ENCODE measurements around the gene STK33. TPM values are rescaled to one million over a fixed set of nuclear protein-coding genes. Genes with fewer than 3 reads are reported as not detected.

The STK33 gene
- total RNA-seq, 2 experiments from 2014 or later, result 0.72 to 1.1 TPM

DNA sequence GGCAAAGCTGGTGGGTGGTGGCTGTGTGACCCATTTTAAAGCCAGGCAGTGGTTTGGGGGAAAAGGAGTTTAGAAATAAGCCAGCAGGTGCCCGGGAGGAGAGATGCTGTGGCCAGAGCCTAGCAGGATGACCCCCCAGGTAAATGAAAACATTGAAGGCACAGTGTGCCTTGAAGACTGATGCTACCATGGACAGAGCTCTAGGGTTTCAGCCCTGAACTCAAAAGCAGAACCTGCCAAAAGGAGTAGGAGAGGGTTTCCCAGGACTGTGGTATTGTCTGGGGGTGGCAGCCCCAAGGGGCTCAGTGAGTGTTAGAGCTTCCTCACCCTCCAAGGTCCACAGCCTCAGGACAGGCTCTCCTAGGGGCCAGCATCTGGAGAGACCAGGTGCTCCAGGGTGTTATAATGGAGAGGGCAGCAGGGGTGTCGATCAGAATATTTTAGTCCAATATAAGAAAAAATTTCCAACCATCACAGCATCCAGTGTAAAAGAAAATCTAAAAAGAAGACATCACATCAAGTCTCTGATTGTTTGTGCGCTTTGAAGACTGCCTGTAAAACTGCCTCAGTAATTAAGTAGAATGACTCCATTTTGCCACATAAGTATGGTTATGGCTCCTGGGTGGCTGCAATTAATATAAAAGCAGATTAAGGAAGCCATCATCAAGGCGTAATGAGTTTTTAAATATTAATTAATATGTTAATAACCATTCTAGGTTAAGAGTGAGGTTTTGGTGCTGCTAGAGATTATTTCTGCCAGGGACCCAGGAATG, 241.7 kb downstream of the STK33 start:
- no peak for DNase-seq
- H3K4me3 Mint-ChIP-seq, result no peak overlapping the region
- H3K4me1 Mint-ChIP-seq (ENCODE audit: low read depth), result no peaks in the 10 kb centered on the region
- peaks cover 9% of the 10 kb centered on the region for H3K27me3 Mint-ChIP-seq (ENCODE audit: low read depth)
- H3K36me3 Mint-ChIP-seq (ENCODE audit: low read depth), result no peaks in the 10 kb centered on the region
- intact Hi-C loops (cut with micrococcal nuclease), result no loop called here
- CTCF ChIA-PET, result no interaction called here
- H3K27ac Mint-ChIP-seq, result no peak overlapping the region
- peaks cover 2% of the 10 kb centered on the region for H3K9me3 Mint-ChIP-seq

DNA sequence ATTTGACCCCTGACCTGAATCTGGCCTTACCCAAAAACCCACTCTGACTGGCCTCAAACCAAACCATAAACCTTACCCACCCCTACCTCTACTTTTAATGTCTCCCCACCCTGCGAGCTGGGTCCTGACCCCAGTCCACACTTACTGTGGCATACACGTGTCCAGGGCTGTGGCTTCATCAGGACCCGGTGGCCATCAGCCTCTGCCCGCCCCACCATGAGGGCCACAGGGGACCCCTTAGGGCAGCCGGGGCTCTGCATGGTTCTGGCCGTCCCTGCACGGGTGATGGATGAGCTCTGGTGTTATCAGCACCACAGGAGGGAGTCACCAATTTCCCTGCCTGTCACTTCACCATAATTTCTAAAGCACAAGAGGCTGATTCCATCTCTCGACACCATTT, 242.8 kb downstream of the STK33 start:
- CTCF ChIA-PET, result no interaction called here
- Mint-ChIP-seq H3K36me3 (ENCODE audit: low read depth) (no peaks in the 10 kb centered on the region), H3K4me3 (no peak overlapping the region), H3K4me1 (ENCODE audit: low read depth) (no peaks in the 10 kb centered on the region), H3K27me3 (ENCODE audit: low read depth) (peaks cover 9% of the 10 kb centered on the region), H3K9me3 (peaks cover 2% of the 10 kb centered on the region), H3K27ac (no peak overlapping the region)
- intact Hi-C loops (cut with micrococcal nuclease), result no loop called here
- DNase-seq, result no peak

DNA sequence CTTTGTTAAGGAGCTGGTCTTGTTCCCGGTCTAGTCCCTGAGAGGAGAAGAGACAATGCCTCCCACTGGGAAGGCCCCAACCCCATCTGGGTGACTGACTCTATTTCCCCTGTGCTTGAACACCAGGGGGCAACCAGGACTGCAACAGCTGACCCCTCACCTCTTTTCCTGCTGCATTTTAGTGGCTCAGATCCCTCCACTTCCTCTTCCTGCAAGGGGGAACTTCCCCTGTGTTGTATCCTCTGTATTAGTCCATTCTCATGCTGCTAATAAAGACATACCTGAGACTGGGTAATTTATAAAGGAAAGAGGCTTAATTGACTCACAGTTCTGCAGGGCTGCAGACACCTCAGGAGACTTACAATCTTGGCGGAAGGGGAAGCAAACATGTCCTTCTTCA, 246.1 kb downstream of the STK33 start:
- CTCF ChIA-PET, result no interaction called here
- Mint-ChIP-seq H3K36me3 (ENCODE audit: low read depth) (no peaks in the 10 kb centered on the region), H3K27ac (no peak overlapping the region), H3K4me1 (ENCODE audit: low read depth) (no peaks in the 10 kb centered on the region), H3K4me3 (no peak overlapping the region), H3K27me3 (ENCODE audit: low read depth) (no peaks in the 10 kb centered on the region), H3K9me3 (peaks cover 2% of the 10 kb centered on the region)
- intact Hi-C loops (cut with micrococcal nuclease), result no loop called here
- no peak for DNase-seq

DNA sequence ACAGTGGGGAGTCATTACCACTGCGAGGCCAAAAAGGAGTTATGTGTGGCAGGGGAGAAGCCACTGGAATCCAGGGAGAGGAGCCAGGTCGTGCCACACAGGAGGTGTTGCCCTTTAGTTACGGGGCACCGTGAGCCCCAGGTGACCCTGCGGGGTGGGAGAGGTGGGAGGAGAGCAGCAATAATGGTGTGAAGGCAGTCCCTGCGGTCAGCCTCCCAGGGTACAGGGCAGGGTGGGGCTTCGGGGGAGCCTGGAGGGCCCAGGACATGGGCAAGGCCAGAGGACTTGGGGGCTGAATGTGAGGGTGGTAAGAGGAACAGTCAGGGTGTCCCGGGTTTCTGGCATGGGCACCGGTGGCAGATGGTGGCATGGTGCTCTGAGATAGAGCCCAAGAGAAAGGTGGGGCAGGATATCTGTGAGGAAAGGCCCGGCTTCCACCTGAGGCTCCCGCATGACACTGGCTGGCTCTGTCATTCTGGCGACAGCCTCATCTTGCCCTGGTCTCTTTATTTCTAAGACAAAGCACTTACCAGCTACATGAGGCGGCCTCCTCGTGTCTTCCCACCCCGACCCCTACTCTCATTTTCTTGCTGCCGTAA, 247.8 kb downstream of the STK33 start:
- intact Hi-C loops (cut with micrococcal nuclease), result no loop called here

DNA sequence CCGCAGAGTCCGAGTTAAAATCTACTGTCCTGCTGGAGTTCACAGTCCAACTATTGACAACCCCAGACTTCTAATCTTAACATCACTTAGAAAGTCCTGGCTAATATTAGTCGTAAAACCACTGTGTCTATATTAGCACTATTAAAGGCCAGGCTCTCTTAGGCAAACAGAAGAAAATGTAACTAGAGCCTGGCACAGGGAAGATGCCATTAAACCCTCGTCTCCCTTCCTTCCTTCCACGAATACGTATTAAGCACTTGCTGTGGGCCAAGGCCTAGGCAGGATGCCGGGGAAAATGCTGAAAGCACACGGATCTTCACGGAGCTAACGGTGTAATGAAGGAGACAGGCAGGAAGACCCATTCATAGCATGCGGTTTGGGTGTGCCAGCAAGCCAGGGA, 248.8 kb downstream of the STK33 start:
- no peak overlapping the region for H3K27ac Mint-ChIP-seq
- no peaks in the 10 kb centered on the region for H3K27me3 Mint-ChIP-seq (ENCODE audit: low read depth)
- no peak for DNase-seq
- intact Hi-C loops (cut with micrococcal nuclease), result no loop called here
- peaks cover 2% of the 10 kb centered on the region for H3K9me3 Mint-ChIP-seq
- no peaks in the 10 kb centered on the region for H3K4me1 Mint-ChIP-seq (ENCODE audit: low read depth)
- no peak overlapping the region for H3K4me3 Mint-ChIP-seq
- no peaks in the 10 kb centered on the region for H3K36me3 Mint-ChIP-seq (ENCODE audit: low read depth)
- CTCF ChIA-PET, result no interaction called here

More for the DNA sequence above, 247.8 kb downstream of the STK33 start:
- no peak for DNase-seq
- Mint-ChIP-seq H3K27me3 (ENCODE audit: low read depth) (no peaks in the 10 kb centered on the region), H3K4me3 (no peak overlapping the region), H3K27ac (no peak overlapping the region), H3K9me3 (peaks cover 2% of the 10 kb centered on the region), H3K4me1 (ENCODE audit: low read depth) (no peaks in the 10 kb centered on the region), H3K36me3 (ENCODE audit: low read depth) (no peaks in the 10 kb centered on the region)
- CTCF ChIA-PET, result interaction anchor here (0.6 to 1.0 kb wide), 2 partner anchors 70 to 468 kb away, joined by 3 read pairs; no protein-coding TSS in a partner anchor

DNA sequence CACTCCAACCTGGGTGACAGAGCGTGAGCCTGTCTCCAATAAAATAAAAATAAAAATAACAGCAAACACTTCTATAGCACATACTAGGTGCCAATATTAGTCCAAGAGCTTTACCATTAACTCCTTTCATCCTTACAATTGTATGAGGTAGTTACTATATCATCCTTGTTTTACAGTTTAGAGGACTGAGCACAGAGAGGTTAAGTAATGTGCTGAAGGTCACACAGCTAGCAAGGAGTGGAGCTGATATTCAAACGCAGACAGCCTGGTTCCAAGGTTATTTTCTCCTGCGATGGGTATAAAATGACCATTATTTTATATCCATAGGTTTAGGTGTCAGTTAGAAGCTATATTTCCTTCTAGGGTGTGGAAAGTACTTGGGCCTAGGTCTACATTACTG, 249.7 kb downstream of the STK33 start:
- intact Hi-C loops (cut with micrococcal nuclease), result no loop called here
- H3K4me3 Mint-ChIP-seq, result no peak overlapping the region
- no peak for DNase-seq
- peaks cover 2% of the 10 kb centered on the region for H3K9me3 Mint-ChIP-seq
- H3K4me1 Mint-ChIP-seq (ENCODE audit: low read depth), result no peaks in the 10 kb centered on the region
- no peak overlapping the region for H3K27ac Mint-ChIP-seq
- no peaks in the 10 kb centered on the region for H3K27me3 Mint-ChIP-seq (ENCODE audit: low read depth)
- CTCF ChIA-PET, result interaction anchor here (0.6 to 1.0 kb wide), 3 partner anchors 9 to 223 kb away, joined by 3 to 4 read pairs (median 3); no protein-coding TSS in a partner anchor
- no peaks in the 10 kb centered on the region for H3K36me3 Mint-ChIP-seq (ENCODE audit: low read depth)

DNA sequence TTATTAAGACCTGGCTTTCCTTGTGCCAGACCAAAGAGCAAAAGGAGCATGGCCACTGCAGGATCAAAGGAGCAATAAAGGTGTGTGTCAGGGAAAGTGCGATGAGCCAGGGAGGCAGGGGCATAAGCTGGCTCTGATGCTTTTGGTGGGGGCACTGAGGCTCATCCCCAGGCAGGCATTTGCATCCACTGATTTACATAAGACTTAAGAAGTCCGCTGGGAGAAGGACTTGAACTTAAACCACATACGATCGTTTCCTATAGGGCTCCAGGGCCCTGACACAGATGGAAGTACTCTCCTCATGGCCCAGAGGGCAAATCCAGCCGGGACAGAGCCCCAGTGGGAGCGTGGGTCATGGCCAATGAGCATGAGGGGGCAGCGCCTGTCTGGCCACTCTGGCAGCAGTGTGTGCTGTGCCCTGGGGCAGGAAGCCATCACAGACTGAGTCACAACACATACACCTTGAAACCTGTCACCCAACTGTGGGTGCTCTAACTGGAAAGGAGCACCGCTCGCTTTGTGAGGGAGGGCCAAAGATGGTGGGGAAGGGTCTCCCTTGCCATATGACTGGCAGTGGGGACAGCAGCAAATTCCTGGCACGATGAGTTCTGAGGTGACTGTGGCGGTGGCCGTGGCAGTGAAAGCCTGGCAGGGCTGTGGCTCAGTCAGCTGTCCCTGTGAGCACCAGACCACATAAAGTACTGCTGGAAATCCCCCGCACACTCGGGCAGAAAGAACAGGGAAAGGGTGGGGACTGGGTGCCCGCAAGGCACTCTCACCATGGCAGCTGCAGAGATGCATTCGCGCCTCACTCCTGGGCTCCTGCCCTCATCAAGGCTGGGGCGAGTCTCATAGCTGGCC, 251.0 kb downstream of the STK33 start:
- Mint-ChIP-seq H3K9me3 (peaks cover under 1% of the 10 kb centered on the region), H3K27ac (no peak overlapping the region), H3K36me3 (ENCODE audit: low read depth) (no peaks in the 10 kb centered on the region), H3K27me3 (ENCODE audit: low read depth) (peaks cover 2% of the 10 kb centered on the region), H3K4me3 (no peak overlapping the region), H3K4me1 (ENCODE audit: low read depth) (no peaks in the 10 kb centered on the region)
- intact Hi-C loops (cut with micrococcal nuclease), result no loop called here
- DNase-seq, result peak; percentile 14
- CTCF ChIA-PET, result no interaction called here

DNA sequence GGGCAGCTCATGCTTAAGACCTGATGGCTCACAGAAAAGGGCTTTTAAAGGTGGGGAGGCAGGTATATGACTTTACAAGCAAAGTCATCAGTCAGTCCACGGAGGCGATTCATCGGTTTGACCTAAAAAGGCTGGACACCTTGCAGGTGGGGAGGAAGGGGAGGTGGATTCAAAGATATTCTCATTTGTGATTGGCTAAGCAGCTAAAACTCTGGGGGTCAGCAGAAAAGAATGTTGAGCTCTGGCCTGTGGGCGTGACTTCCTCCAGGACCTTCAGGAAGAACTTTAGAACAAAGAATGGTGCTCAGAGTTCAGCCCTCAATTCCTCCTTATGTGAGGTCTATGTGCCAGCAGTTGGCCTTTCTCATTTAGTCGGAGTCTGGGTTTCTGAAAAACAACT, 252.0 kb downstream of the STK33 start:
- no peak for DNase-seq
- no peaks in the 10 kb centered on the region for H3K9me3 Mint-ChIP-seq
- no peak overlapping the region for H3K27ac Mint-ChIP-seq
- intact Hi-C loops (cut with micrococcal nuclease), result no loop called here
- H3K27me3 Mint-ChIP-seq (ENCODE audit: low read depth), result peaks cover 2% of the 10 kb centered on the region
- H3K4me1 Mint-ChIP-seq (ENCODE audit: low read depth), result no peaks in the 10 kb centered on the region
- no peaks in the 10 kb centered on the region for H3K36me3 Mint-ChIP-seq (ENCODE audit: low read depth)
- H3K4me3 Mint-ChIP-seq, result no peak overlapping the region
- CTCF ChIA-PET, result no interaction called here

Other genes starting within 250 kb of the STK33 start
- gene TRIM66, start 88.4 kb upstream of the STK33 start, total RNA-seq, result 10 to 100 TPM; 16.4 to 19.1 TPM
- gene RPL27A, start 88.6 kb upstream of the STK33 start, total RNA-seq, result 1,000 to 10,000 TPM; 1,157 to 1,188 TPM

Data from activated naive CD4-positive, alpha-beta T cell treated with anti-CD3 and anti-CD28 coated beads for 36 hours (primary cell).